ENCODE results near the gene HID1.

GRCh38 chr17:75019710-75020109 is 47.2 kb upstream of the HID1 start:
- TF ChIP-seq TAF1 (IDR thresholded peaks at IDR 0.05; ENCODE audit: low read depth) = no peak
- no peak for TF ChIP-seq POLR2AphosphoS5 (IDR thresholded peaks at IDR 0.05)
- no peak for TF ChIP-seq CTCF (IDR thresholded peaks at IDR 0.05; ENCODE audit: poor library complexity, severe bottlenecking)
- no peak for TF ChIP-seq EP300 (conservative IDR thresholded peaks at IDR 0.05; ENCODE audit: poor library complexity, severe bottlenecking)
- TF ChIP-seq SMC3 (conservative IDR thresholded peaks at IDR 0.05; ENCODE audit: poor library complexity) = no peak

Measured in neural cell (in vitro differentiated cells).